Epidermal melanocyte (primary cell): ENCODE data around the gene CLCA1.

Experiments
- DNase-seq: peaks from one replicate; pipeline ENCODE4 v3.0.0; 2011; ENCODE audit warnings: low spot score; ENCODE audit not compliant: insufficient read length

The CLCA1 gene

DNA sequence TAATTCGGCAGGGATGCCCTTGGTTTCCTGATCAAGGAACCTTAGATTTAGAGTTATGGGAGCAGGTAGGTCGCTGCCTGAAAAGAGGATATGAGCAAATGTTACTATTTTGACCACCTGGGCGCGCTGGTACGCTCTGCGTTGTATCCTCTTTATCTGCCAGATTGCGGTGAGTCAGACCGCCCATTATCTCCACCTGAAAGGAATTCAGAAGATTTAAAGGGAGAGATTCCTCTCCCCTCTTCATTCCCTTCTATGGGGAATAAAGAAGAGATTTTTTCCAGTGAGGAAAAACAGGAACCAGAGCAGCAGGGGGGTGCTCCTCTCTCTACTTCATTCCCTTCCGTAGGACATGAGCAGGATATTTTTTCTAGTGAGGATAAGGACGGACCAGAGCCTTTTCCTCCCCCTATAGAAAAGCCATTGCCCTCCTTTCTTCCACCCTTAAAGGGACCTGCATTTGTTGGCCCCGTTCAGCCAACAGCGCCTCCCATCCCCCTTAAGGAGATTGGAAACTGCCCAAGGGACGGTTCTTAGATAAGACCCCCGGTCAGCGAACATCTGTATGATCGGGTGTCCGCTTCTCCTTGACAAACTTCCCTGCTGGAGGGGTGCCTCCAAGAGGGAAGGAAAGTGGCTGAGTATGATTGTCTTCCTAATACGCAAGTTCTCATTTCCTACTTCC is 34.1 kb downstream of the CLCA1 start:
- DNase-seq = no peak

GRCh38 chr1:86503406-86504136 is 34.8 kb downstream of the CLCA1 start:
- no peak for DNase-seq

DNA sequence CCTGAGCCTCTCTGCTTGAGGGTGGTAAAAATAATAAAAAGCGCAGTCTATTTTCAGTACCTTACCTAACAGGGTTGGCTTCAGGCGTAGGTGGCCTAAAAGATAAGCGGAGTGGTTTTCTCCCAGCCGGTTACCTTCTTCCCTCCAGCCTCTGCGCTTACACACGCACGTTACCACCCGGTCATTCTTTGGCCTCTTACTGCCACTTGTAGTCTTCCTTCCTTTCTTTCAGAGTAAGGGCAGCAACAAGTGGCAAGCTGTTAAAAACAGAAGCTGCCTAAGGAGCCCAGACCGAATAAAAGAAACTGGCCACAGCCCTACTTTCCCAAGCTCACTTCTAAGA is 35.4 kb downstream of the CLCA1 start:
- no peak for DNase-seq

DNA sequence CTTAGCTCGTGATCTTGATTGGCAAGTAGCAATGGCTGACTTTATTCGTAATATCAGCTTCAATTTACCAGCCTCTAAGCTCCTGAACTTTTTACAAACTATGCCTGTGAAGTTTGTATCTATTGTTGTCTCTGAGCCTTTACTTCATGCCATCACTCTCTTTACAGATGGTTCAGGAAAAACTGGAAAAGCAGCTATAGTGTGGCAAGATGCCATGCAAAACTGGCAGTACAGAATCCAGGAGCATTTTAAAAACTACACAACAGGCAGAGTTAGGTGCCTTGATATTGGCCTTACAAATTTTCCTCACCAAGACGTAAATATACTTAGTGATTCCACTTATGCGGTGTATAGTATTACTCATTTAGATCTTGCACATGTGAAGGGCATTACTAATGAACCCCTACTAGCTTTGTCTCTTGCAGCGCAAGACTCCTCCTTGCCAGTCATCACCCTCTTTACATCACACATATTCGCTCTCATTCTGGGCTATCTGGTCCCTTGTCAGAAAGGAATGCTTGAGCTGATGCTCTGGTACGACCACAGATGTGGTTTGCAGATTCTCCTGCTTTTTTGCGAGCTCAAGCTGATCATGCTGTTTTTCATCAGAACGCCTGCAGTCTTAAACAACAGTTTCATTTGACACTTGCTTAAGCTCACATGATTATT is 36.3 kb downstream of the CLCA1 start:
- DNase-seq = no peak

DNA sequence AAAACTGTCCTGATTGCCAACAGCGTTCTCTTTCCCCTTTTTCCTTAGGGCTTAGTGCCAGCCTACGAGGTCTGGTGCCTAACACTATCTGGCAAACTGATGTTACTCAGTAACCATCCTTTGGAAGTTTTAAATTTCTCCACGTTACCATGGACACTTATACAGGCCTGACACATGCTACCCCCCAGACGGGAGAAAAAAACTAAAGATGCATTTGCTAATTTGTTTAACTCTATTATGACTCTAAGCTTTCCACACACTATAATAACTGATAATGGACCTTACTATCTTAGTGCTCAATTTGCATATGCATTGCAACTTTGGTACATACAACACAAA is 36.8 kb downstream of the CLCA1 start:
- DNase-seq = no peak

DNA sequence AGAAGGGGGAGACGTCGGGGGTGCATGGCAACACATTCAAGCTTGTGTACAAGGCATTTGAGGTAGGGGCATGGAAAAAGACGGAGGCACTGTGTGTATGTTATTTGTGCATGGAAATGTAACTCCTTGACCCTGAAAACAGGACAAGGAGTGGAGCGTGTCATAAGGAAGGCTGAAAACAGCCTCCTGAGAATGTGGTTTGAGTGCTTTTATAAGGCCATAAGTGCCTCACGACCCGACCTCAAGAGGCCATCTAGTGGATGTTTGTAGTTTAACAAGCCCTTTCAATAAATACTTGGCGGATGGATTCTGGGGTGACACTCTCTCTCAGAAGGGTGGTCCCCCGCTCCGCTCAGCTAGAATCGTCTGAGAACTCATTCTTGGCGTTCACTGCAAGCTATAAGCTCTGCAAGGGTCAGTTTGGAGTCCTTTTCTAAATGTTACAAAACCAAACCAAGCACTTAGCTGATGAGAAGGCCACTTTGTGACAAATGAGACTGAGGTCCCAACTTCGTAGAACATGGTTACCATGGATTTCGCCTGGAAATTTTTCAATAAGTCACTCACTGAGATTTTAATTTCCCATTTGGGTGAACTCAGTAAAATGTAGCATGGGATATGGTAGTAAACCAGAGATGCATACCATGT is 39.3 kb downstream of the CLCA1 start:
- no peak for DNase-seq

DNA sequence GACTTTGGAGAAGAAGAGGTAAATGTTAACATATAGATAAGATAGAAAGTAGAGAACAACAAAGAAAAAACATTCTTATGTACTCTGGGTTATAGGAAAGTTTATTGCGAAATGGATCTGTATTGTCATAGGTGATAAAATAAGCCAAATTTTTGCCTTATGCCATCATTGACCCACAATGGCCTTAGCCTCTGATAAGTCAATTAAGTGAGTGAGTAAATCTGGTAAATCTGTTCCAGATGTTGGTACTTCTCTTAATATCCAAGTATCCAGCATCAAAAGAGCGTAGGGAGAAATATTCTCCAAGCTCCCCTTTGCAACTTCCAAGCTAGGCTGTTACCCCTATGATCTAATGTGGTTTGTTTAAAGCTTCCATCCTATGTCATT is 39.8 kb downstream of the CLCA1 start:
- no peak for DNase-seq

DNA sequence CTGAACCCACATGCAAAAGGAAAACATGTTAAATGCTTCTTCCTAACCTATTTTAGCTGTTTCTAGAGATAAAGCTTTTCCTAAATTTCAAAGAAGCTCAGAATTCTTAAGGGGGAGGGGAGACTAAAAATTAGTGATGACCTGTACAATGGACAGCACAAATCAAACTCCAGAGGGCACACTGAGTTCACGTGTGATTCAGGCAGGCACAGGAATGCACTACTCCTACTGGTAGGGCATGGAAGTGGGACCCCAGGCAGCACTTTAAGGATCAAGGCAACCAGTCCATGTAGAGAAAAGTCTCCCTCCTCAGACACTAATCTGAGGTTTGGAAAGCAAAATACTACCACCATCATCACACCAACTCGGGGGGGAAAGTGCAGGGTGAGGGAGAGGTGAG is 46.9 kb downstream of the CLCA1 start:
- DNase-seq = no peak

DNA sequence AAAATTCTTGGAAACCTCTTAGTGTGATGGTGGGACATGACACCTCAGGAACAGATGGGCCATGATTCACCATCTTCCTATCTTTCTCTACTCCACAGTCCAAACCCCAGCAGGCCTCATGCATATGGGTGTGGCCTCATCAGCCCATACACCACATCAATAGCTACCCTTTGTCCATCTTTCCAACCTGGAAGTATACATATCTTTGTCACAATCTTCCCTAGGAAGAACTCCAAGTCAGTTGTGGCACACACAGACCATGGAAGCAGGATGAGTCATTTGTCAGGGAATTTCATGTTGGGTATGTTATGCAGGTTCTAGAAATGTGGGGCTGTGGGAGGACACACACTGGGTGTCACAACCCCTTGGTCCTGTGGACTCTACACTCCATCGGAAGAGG is 47.6 kb downstream of the CLCA1 start:
- DNase-seq = no peak

DNA sequence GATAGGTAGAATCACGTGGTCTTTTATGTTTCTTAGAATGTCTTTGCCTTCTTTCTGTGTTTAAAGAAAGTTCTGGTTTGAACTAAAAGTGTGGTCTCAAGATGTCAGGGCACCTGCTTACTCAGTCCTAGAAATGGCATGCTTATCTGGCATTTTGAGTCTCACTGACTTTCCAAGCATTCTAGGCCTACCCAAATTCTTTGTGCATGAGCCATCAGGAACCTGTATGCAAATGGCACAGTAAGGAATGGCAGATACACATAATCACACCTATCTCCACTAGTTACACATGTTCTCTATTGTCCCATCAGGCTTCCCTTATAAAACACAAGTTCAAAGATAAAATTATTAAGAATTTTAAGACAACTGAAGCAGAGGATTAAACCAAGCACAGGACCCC is 48.6 kb downstream of the CLCA1 start:
- DNase-seq = no peak

- no peak for DNase-seq
Measured at GRCh38 chr1:86520789-86521521, 52.2 kb downstream of the CLCA1 start.

GRCh38 chr1:86521522-86521891 is 52.8 kb downstream of the CLCA1 start:
- no peak for DNase-seq

GRCh38 chr1:86522240-86522639 is 53.5 kb downstream of the CLCA1 start:
- DNase-seq = peak; percentile 67

- no peak for DNase-seq
Measured at GRCh38 chr1:86523670-86524354, 55.1 kb downstream of the CLCA1 start.

DNA sequence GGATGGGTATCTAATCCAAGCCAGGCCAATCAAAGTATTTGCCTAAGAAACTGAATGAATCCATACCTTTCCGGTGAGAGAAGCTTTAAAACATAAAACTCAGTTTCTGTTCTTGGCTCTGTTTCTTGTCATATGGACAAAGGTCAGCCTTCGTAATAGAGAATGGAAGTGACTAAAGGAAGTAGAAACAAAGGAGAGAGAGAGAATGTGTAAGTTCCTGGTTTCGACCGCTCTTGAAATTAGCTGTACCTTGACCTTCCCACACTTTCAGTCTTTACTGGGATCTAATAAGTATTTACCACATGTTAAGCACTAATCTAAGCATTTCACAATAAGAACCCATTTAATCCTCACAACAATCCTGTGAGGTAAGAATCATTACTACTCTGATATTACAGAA is 58.6 kb downstream of the CLCA1 start:
- DNase-seq = no peak

DNA sequence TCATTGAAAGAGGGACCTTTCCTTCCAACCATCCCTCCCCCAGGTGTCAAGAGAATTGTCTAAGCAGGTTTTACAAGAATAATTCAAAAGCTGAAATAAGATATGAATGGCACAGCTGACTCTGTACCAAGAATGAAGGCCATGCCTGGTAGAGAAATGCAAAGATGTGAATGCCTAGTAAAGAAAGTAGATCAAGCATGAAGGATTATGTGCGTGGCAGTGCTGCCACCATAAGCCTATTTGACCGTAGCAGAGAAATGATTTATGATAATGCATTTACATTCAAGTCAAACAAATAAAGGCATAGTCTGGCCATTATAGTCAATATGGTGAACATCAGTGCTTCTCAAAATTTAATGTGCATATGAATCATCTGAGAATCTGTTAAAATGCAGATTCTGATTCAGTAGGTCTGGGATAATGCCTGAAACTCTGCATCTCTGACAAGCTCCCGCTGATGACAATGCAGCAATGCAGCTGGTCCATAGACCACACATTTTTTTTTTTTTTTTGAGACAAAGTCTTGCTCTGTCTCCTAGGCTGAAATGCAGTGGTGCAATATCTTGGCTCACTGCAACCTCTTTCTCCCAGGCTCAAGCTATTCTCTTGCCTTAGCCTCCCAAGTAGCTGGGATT is 61.6 kb downstream of the CLCA1 start:
- DNase-seq = no peak

- DNase-seq = no peak
Measured at GRCh38 chr1:86537928-86538695, 69.4 kb downstream of the CLCA1 start.

GRCh38 chr1:86538775-86539174 is 70.0 kb downstream of the CLCA1 start:
- DNase-seq = no peak

DNA sequence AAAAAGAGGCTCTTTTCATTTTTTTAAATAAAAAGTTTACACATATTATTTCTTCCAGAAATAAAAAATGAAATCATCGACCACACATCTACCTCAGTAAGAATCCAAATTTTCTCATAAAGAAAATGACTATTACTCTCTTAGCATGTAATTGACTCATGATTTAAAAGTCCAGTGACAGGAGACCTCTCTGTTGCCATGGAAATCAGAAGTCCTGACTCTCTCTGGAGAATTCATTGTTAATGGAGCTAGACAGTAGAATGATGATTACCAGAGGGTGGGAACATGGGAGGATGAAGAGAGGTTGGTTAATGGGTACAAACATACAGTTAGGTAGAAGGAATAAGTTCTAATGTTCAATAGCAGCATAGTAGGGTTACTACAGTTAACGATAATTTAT is 73.1 kb downstream of the CLCA1 start:
- DNase-seq = no peak

DNA sequence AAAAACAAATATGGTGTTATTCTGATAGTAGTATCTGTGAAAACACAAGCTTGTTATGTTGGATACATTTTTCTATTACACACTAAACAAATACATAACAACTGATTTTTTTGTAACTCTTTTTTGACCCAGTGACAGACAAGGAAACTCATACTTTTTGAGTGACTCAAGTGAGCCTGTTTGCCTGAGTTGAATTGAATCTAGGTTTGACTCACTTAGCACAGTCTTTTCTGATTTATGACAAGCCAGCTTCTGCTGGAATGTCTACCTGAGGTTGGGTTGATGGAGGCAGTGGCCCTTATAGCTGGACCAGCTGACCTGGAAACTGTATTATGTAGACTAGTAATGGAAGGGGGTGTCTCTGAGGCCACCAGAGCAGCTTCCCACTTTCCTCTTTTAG is 73.9 kb downstream of the CLCA1 start:
- no peak for DNase-seq
